Ascending aorta (tissue), 2 donors: ENCODE results near the gene EQTN. TPM values are rescaled to one million over a fixed set of nuclear protein-coding genes. Genes with fewer than 3 reads are reported as not detected.
"Not testable (repeated sequence)": the region's sequence is repeated elsewhere in the genome, so short reads cannot be mapped to it uniquely, and the experiment has no call there.

Experiments used
- DNase-seq, 2 donors: peaks; one replicate each; pipeline ENCODE4 v3.0.0-alpha.2; 2019; ENCODE audit warnings: low spot score in 2 of 2
- H3K27ac ChIP-seq, 2 donors: fragments of 200-600 bp; sonication (generic); one replicate each; pipeline ENCODE4 v1.5.1; 2016 to 2017; ENCODE audit warnings: mild to moderate bottlenecking in 1 of 2
- H3K27me3 ChIP-seq: fragments of 200-600 bp; sonication (generic); one replicate; pipeline ENCODE4 v1.5.1; 2017
- H3K36me3 ChIP-seq, 2 donors: fragments of 200-600 bp; sonication (generic); one replicate each; pipeline ENCODE4 v1.5.1; 2016
- H3K4me1 ChIP-seq, 2 donors: fragments of 200-600 bp; sonication (generic); one replicate each; pipeline ENCODE4 v1.5.1; 2016 to 2017; ENCODE audit warnings: mild to moderate bottlenecking in 1 of 2
- H3K4me3 ChIP-seq, 2 donors: fragments of 200-600 bp; sonication (generic); one replicate each; pipeline ENCODE4 v1.5.1; 2016 to 2017; ENCODE audit warnings: mild to moderate bottlenecking in 1 of 2
- H3K9me3 ChIP-seq, 2 donors: fragments of 200-600 bp; sonication (generic); one replicate each; pipeline ENCODE4 v1.5.1; 2016
- intact Hi-C: fragments of 100-400 bp; cut with DNase I; formaldehyde crosslinking; loops from one replicate; pipeline ENCODE4 v1.15.1; 2023
- total RNA-seq: library from RNA; depleted of rRNA; stranded (reverse); fragments of >200 nt; gene quantifications from one replicate; pipeline ENCODE4 v1.1.0, GENCODE V29; 2016
- TF ChIP-seq, protein P1 (sequence below), 3 experiments: fragments of 200-600 bp in 2 of 3; fragments of 450-650 bp in 1 of 3; sonication (generic) in 2 of 3; IDR thresholded peaks; one replicate each; pipeline ENCODE4 v1.5.1; 2016 to 2019; ENCODE audit warnings: antibody characterized with exemption in 3 of 3, mild to moderate bottlenecking in 1 of 3, moderate library complexity in 1 of 3

The EQTN gene
- total RNA-seq, 1 donor from 2014 or later = not detected

- no peaks in the 10 kb centered on the region for H3K36me3 ChIP-seq
- intact Hi-C loops = no loop called here
- no peaks in the 10 kb centered on the region for H3K27me3 ChIP-seq
- TF ChIP-seq, protein P1, sequence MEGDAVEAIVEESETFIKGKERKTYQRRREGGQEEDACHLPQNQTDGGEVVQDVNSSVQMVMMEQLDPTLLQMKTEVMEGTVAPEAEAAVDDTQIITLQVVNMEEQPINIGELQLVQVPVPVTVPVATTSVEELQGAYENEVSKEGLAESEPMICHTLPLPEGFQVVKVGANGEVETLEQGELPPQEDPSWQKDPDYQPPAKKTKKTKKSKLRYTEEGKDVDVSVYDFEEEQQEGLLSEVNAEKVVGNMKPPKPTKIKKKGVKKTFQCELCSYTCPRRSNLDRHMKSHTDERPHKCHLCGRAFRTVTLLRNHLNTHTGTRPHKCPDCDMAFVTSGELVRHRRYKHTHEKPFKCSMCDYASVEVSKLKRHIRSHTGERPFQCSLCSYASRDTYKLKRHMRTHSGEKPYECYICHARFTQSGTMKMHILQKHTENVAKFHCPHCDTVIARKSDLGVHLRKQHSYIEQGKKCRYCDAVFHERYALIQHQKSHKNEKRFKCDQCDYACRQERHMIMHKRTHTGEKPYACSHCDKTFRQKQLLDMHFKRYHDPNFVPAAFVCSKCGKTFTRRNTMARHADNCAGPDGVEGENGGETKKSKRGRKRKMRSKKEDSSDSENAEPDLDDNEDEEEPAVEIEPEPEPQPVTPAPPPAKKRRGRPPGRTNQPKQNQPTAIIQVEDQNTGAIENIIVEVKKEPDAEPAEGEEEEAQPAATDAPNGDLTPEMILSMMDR (IDR thresholded peaks at IDR 0.05) = no peak
- H3K4me1 ChIP-seq = no peaks in the 10 kb centered on the region
- H3K27ac ChIP-seq = no peak overlapping the region
- DNase-seq = no peak
- H3K9me3 ChIP-seq = no peaks in the 10 kb centered on the region
- H3K4me3 ChIP-seq = no peak overlapping the region
Observed at GRCh38 chr9:27248702-27249101, 48.2 kb downstream of the EQTN start.

DNA sequence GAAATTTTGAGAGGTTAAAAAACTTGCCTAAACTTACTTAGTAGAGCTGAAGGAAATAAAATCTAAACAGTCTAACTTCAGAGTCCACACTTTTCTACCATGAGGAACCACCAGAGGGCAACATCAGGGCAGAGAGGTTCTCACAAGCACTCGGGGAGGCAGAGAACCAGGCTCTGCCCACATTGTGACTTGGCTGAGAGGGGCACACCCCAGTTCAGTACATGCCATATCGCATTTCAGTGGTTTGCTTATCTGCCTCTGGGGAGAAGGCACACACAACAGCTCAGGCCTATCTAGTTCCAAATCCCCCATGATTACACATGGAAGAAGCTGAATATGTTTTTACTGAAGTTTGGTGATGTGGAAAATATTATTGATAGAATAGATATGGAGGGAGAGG is 49.2 kb downstream of the EQTN start:
- Histone ChIP-seq H3K9me3 (no peaks in the 10 kb centered on the region), H3K4me3 (no peak overlapping the region), H3K4me1 (no peaks in the 10 kb centered on the region), H3K36me3 (no peaks in the 10 kb centered on the region), H3K27ac (no peak overlapping the region), H3K27me3 (no peaks in the 10 kb centered on the region)
- DNase-seq = no peak
- TF ChIP-seq, protein P1 (IDR thresholded peaks at IDR 0.05) = peak in 2 of 3 experiments; percentile 26 to 36
- intact Hi-C loops = no loop called here

- H3K27me3 ChIP-seq, H3K4me3 ChIP-seq, DNase-seq, H3K36me3 ChIP-seq, intact Hi-C loops, H3K27ac ChIP-seq, H3K4me1 ChIP-seq: not testable (repeated sequence)
- peaks cover 0 to 19% of the 10 kb centered on the region in 2 donors for H3K9me3 ChIP-seq
Observed at GRCh38 chr9:27239648-27240047, 57.3 kb downstream of the EQTN start.

Other genes starting within 250 kb of the EQTN start
- gene TEK, start 187.9 kb downstream of the EQTN start, total RNA-seq = 31.8 TPM
- not detected for gene IFNK, start 227.1 kb upstream of the EQTN start, total RNA-seq
- gene MOB3B, start 232.7 kb upstream of the EQTN start, total RNA-seq = 2.4 TPM